A673 (cell line): ENCODE data around the gene DSE. TPM values are rescaled to one million over a fixed set of nuclear protein-coding genes. Genes with fewer than 3 reads are reported as not detected.

ENCODE experiments used
- BruUV-seq: library from RNA; stranded (reverse); fragments of 400-500 nt; replicated peaks from 2 replicates; lab custom pipeline; 2021; lab: Mats Ljungman, UMichigan
- CTCF ChIA-PET: fragments of 300-600 bp; sonication (Branson Sonifier 250); formaldehyde crosslinking; loops from one replicate; lab custom pipeline; 2022; ENCODE audit warnings: antibody characterized with exemption; lab: Charles Lee
- POLR2A ChIA-PET: fragments of 300-600 bp; sonication (Branson Sonifier 250); formaldehyde crosslinking; loops from one replicate; lab custom pipeline; 2022; ENCODE audit warnings: antibody characterized with exemption; ENCODE audit not compliant: low non-redundant PET; lab: Charles Lee
- DNase-seq: peaks from one replicate; pipeline ENCODE4 v3.0.0-alpha.2; 2015; ENCODE audit warnings: low spot score
- H3K27ac ChIP-seq: fragments of 200-600 bp; sonication (generic); 2 replicates; pipeline ENCODE4 v1.5.1; 2016; ENCODE audit warnings: mixed run types, low read depth, mild to moderate bottlenecking, mixed read lengths, antibody characterized with exemption, low read length; ENCODE audit not compliant: poor library complexity, severe bottlenecking
- H3K27me3 ChIP-seq: fragments of 200-600 bp; sonication (generic); replicated peaks from 2 replicates; pipeline ENCODE4 v1.6.1; 2017; ENCODE audit warnings: mixed run types, low read depth, mild to moderate bottlenecking, mixed read lengths, antibody characterized with exemption, low read length; ENCODE audit not compliant: insufficient read depth, poor library complexity
- H3K36me3 ChIP-seq: fragments of 200-600 bp; sonication (generic); 2 replicates; pipeline ENCODE4 v1.6.1; 2016; ENCODE audit warnings: mixed run types, mild to moderate bottlenecking, mixed read lengths, antibody characterized with exemption, low read length; ENCODE audit not compliant: insufficient read depth, poor library complexity, severe bottlenecking
- H3K4me1 ChIP-seq: fragments of 200-600 bp; sonication (generic); 2 replicates; pipeline ENCODE4 v1.6.1; 2017; ENCODE audit warnings: mixed run types, mild to moderate bottlenecking, mixed read lengths, antibody characterized with exemption, low read length; ENCODE audit not compliant: insufficient read depth, poor library complexity, severe bottlenecking
- H3K4me3 ChIP-seq: fragments of 200-600 bp; sonication (generic); 2 replicates; pipeline ENCODE4 v1.5.1; 2016; ENCODE audit warnings: low read depth, mixed run types, mild to moderate bottlenecking, mixed read lengths, low read length; ENCODE audit not compliant: poor library complexity, severe bottlenecking
- H3K9me3 ChIP-seq: fragments of 200-600 bp; sonication (generic); 2 replicates; pipeline ENCODE4 v1.6.1; 2016; ENCODE audit warnings: mixed run types, low read depth, mild to moderate bottlenecking, mixed read lengths, antibody characterized with exemption, low read length; ENCODE audit not compliant: poor library complexity, severe bottlenecking
- EZH2 ChIP-seq: fragments of 200-600 bp; sonication (generic); IDR thresholded peaks from 2 replicates; pipeline ENCODE4 v1.6.1; 2017; ENCODE audit warnings: borderline replicate concordance, low read depth, mild to moderate bottlenecking, mixed read lengths, antibody characterized with exemption, low read length; ENCODE audit not compliant: poor library complexity, severe bottlenecking
- intact Hi-C: fragments of 100-400 bp; cut with micrococcal nuclease; formaldehyde crosslinking; loops from one replicate; pipeline ENCODE4 v1.10.0; 2022; ENCODE audit not compliant: unreplicated experiment
- total RNA-seq: library from RNA; stranded (reverse); gene quantifications from 2 replicates; pipeline ENCODE4 v1.2.3, GENCODE V29; 2021
- TF ChIP-seq, protein P1 (sequence below): fragments of 300-800, 200-600 bp; sonication (generic); conservative IDR thresholded peaks from 2 replicates; pipeline ENCODE4 v1.5.1; 2017; ENCODE audit warnings: low read depth, mild to moderate bottlenecking, antibody characterized with exemption, low read length, moderate library complexity, mixed read lengths

The DSE gene
- total RNA-seq, 1 experiment from 2014 or later: 31.4 TPM

DNA sequence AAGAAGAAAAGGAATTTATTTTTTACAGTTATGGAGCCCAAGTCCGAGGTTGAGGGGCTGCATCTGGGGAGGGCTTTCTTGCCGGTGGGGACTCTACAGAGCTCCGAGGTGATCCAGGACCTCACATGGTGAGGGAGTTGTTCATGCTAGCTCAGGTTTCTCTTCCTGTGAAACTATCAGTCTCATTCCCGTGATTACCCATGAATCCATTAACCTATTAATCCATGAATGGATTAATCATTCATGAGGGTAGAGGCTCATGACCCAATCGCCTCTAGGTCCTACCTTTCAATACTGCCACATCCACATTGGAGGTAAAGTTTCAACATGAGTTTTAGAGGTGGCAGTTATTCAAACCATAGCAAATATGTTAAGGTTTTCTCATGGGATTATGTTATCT lies 3.8 kb downstream of the DSE start:
- no peaks in the 10 kb centered on the region for H3K36me3 ChIP-seq
- TF ChIP-seq, protein P1, sequence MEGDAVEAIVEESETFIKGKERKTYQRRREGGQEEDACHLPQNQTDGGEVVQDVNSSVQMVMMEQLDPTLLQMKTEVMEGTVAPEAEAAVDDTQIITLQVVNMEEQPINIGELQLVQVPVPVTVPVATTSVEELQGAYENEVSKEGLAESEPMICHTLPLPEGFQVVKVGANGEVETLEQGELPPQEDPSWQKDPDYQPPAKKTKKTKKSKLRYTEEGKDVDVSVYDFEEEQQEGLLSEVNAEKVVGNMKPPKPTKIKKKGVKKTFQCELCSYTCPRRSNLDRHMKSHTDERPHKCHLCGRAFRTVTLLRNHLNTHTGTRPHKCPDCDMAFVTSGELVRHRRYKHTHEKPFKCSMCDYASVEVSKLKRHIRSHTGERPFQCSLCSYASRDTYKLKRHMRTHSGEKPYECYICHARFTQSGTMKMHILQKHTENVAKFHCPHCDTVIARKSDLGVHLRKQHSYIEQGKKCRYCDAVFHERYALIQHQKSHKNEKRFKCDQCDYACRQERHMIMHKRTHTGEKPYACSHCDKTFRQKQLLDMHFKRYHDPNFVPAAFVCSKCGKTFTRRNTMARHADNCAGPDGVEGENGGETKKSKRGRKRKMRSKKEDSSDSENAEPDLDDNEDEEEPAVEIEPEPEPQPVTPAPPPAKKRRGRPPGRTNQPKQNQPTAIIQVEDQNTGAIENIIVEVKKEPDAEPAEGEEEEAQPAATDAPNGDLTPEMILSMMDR: no peak
- TF ChIP-seq EZH2: no peak
- peaks cover 21% of the 10 kb centered on the region for H3K4me1 ChIP-seq
- H3K27ac ChIP-seq: no peak overlapping the region
- CTCF ChIA-PET: no interaction called here
- POLR2A ChIA-PET: interaction anchor here (0.5 kb wide), 1 partner anchor 16 kb away, joined by 3 read pairs; no protein-coding TSS in a partner anchor
- intact Hi-C loops: loop anchor here (2.0 kb wide), 1 partner anchor 62 kb away; no protein-coding TSS in a partner anchor
- H3K9me3 ChIP-seq: no peaks in the 10 kb centered on the region
- no TSS peak for BruUV-seq
- no peak overlapping the region for H3K4me3 ChIP-seq
- H3K27me3 ChIP-seq: no peaks in the 10 kb centered on the region
- DNase-seq: no peak

DNA sequence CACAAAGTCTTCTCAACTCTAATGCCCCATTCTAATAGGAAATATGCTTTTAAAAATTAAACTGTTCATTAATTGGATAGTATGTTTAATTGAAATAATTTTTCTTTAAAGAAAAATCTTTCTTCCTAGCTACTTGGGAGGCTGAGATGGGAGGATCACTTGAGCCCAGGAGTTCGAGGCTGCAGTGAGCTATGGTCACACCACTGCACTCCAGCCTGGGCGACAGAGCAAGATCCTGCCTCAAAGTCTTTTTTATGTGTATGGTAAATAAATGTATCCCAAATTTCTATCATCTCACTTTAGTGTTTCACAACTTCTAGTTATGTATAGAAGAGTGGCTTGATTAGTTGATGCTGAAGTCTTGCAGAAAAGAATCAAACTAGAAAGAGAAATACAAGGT lies 4.5 kb downstream of the DSE start:
- ChIA-PET CTCF (no interaction called here), POLR2A (no interaction called here)
- TF ChIP-seq, protein P1: no peak
- no peak for TF ChIP-seq EZH2
- H3K4me3 ChIP-seq: no peak overlapping the region
- no peaks in the 10 kb centered on the region for H3K27me3 ChIP-seq
- no peak overlapping the region for H3K27ac ChIP-seq
- H3K4me1 ChIP-seq: peaks cover 27% of the 10 kb centered on the region
- no TSS peak for BruUV-seq
- intact Hi-C loops: loop anchor here (2.0 kb wide), 1 partner anchor 62 kb away; no protein-coding TSS in a partner anchor
- H3K9me3 ChIP-seq: no peaks in the 10 kb centered on the region
- no peak for DNase-seq
- H3K36me3 ChIP-seq: no peaks in the 10 kb centered on the region

DNA sequence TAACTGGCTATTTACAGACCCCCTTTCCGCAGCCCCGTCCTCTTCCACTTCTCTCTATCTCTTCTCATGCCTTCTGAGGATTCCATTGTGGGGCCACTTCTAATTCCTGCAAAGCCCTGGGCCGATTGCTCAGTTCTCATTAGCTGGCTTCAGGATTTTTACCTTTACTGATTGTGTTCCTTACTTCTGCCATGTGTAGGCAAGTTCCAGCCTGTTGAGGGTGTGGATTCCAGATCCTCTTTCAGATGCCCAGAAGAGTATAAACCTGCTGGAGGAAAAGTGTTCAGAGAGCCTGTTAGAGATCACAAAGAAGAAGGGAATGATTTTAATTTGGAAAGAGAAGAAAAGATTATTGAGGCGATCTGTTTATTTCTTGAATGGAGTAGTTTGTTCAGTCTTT lies 5.4 kb downstream of the DSE start:
- no TSS peak for BruUV-seq
- POLR2A ChIA-PET: no interaction called here
- DNase-seq: no peak

More for the DNA sequence above, 5.4 kb downstream of the DSE start:
- Histone ChIP-seq H3K27ac (no peak overlapping the region), H3K4me3 (no peak overlapping the region), H3K4me1 (peaks cover 27% of the 10 kb centered on the region), H3K36me3 (no peaks in the 10 kb centered on the region), H3K27me3 (no peaks in the 10 kb centered on the region), H3K9me3 (no peaks in the 10 kb centered on the region)
- intact Hi-C loops: no loop called here
- TF ChIP-seq, protein P1: no peak
- no peak for TF ChIP-seq EZH2
- CTCF ChIA-PET: no interaction called here
